ENCODE data around the gene NUP98.
"Not testable (repeated sequence)": the region's sequence is repeated elsewhere in the genome, so short reads cannot be mapped to it uniquely, and the experiment has no call there.

The NUP98 gene

GRCh38 chr11:3820971-3821370 lies 23.6 kb upstream of the NUP98 start:
- ChIA-PET POLR2A (no interaction called here), CTCF (interaction anchor here (1.1 to 4.6 kb wide), 3 partner anchors 13 to 251 kb away, joined by 4 to 54 read pairs (median 11); partner anchors contain the start of gene PGAP2)
- no peak for DNase-seq (ENCODE audit: low read depth, low spot score)
- no peak overlapping the region for H3K4me3 ChIP-seq (ENCODE audit: low read depth, low read length)
- TF ChIP-seq CTCF (IDR thresholded peaks at IDR 0.05; ENCODE audit: insufficient read depth, low read length, missing control alignments), result no peak

GRCh38 chr11:3817181-3817800 lies 19.9 kb upstream of the NUP98 start:
- no peak for DNase-seq (ENCODE audit: low read depth, low spot score)
- ChIA-PET CTCF (interaction anchor here (1.7 to 4.6 kb wide), 2 partner anchors 9 to 26 kb away, joined by 4 to 54 read pairs; partner anchors contain the start of gene PGAP2), POLR2A (no interaction called here)
- no peak overlapping the region for H3K4me3 ChIP-seq (ENCODE audit: low read depth, low read length)
- TF ChIP-seq CTCF (IDR thresholded peaks at IDR 0.05; ENCODE audit: insufficient read depth, low read length, missing control alignments), result no peak

GRCh38 chr11:3816673-3817072 lies 19.3 kb upstream of the NUP98 start:
- no peak overlapping the region for H3K4me3 ChIP-seq (ENCODE audit: low read depth, low read length)
- POLR2A ChIA-PET, result no interaction called here
- no peak for TF ChIP-seq CTCF (IDR thresholded peaks at IDR 0.05; ENCODE audit: insufficient read depth, low read length, missing control alignments)
- CTCF ChIA-PET, result interaction anchor here (0.7 to 4.6 kb wide), 4 partner anchors 9 to 38 kb away, joined by 3 to 54 read pairs (median 6); partner anchors contain the start of genes PGAP2, RHOG and STIM1
- no peak for DNase-seq (ENCODE audit: low read depth, low spot score)

GRCh38 chr11:3815845-3816244 lies 18.5 kb upstream of the NUP98 start:
- no peak overlapping the region for H3K4me3 ChIP-seq (ENCODE audit: low read depth, low read length)
- no peak for DNase-seq (ENCODE audit: low read depth, low spot score)
- ChIA-PET CTCF (interaction anchor here (0.7 to 2.3 kb wide), 5 partner anchors 8 to 119 kb away, joined by 3 to 9 read pairs (median 3); partner anchors contain the start of genes PGAP2, RHOG and STIM1), POLR2A (no interaction called here)
- no peak for TF ChIP-seq CTCF (IDR thresholded peaks at IDR 0.05; ENCODE audit: insufficient read depth, low read length, missing control alignments)

GRCh38 chr11:3814832-3815231 lies 17.5 kb upstream of the NUP98 start:
- H3K4me3 ChIP-seq (ENCODE audit: low read depth, low read length); DNase-seq (ENCODE audit: low read depth, low spot score); POLR2A ChIA-PET: not testable (repeated sequence)
- CTCF ChIA-PET, result interaction anchor here (1.7 to 2.3 kb wide), 3 partner anchors 7 to 40 kb away, joined by 9 to 13 read pairs (median 9); partner anchors contain the start of genes PGAP2 and STIM1

GRCh38 chr11:3810951-3811350 lies 13.6 kb upstream of the NUP98 start:
- no peak overlapping the region for H3K4me3 ChIP-seq (ENCODE audit: low read depth, low read length)
- CTCF ChIA-PET, result interaction anchor here (0.6 to 8.5 kb wide), 4 partner anchors 9 to 263 kb away, joined by 3 to 73 read pairs (median 22); partner anchors contain the start of gene NUP98
- DNase-seq (ENCODE audit: low read depth, low spot score), result no peak
- TF ChIP-seq CTCF (IDR thresholded peaks at IDR 0.05; ENCODE audit: insufficient read depth, low read length, missing control alignments), result no peak
- POLR2A ChIA-PET, result interaction anchor here (0.7 kb wide), 1 partner anchor 12 kb away, joined by 3 read pairs; no protein-coding TSS in a partner anchor
